Glutamatergic neuron (in vitro differentiated cells): ENCODE results near the gene CREG2. TPM values are rescaled to one million over a fixed set of nuclear protein-coding genes. Genes with fewer than 3 reads are reported as not detected.

Experiments used
- DNase-seq: peaks from one replicate; pipeline ENCODE4 v3.0.0; 2022
- H3K27ac Mint-ChIP-seq: one replicate; pipeline ENCODE4 v1.8.0; 2020; ENCODE audit warnings: mild to moderate bottlenecking, mixed read lengths, inconsistent platforms; ENCODE audit not compliant: unreplicated experiment
- H3K27me3 Mint-ChIP-seq: one replicate; pipeline ENCODE4 v1.8.0; 2020; ENCODE audit warnings: mild to moderate bottlenecking, moderate library complexity, mixed read lengths, inconsistent platforms; ENCODE audit not compliant: unreplicated experiment
- H3K36me3 Mint-ChIP-seq: one replicate; pipeline ENCODE4 v1.8.0; 2020; ENCODE audit warnings: mild to moderate bottlenecking, mixed read lengths, inconsistent platforms; ENCODE audit not compliant: unreplicated experiment
- H3K4me1 Mint-ChIP-seq: one replicate; pipeline ENCODE4 v1.8.0; 2020; ENCODE audit warnings: mild to moderate bottlenecking, low read depth, mixed read lengths, inconsistent platforms; ENCODE audit not compliant: unreplicated experiment
- H3K4me3 Mint-ChIP-seq: one replicate; pipeline ENCODE4 v1.8.0; 2020; ENCODE audit warnings: mild to moderate bottlenecking, mixed read lengths, inconsistent platforms; ENCODE audit not compliant: unreplicated experiment
- H3K9me3 Mint-ChIP-seq: one replicate; pipeline ENCODE4 v1.8.0; 2020; ENCODE audit warnings: mild to moderate bottlenecking, moderate library complexity, mixed read lengths, inconsistent platforms; ENCODE audit not compliant: unreplicated experiment
- total RNA-seq: library from RNA; stranded (reverse); fragmentation: NEBNext Ultra II Directional; extraction: Animal tissue kit (Norgen Biotek cat#: 25700); gene quantifications from one replicate; pipeline ENCODE4 v1.2.1, GENCODE V29; 2021; ENCODE audit not compliant: unreplicated experiment
- TF ChIP-seq, protein P1 (sequence below): fragments of 200-600 bp; sonication (generic); IDR thresholded peaks from one replicate; pipeline ENCODE4 v1.5.0; 2021; ENCODE audit not compliant: partially characterized antibody, unreplicated experiment

Gene CREG2
- total RNA-seq, 1 donor from 2014 or later, result 1.3 TPM

- Mint-ChIP-seq H3K27me3 (peaks cover 2% of the 10 kb centered on the region), H3K4me1 (no peaks in the 10 kb centered on the region), H3K36me3 (no peaks in the 10 kb centered on the region), H3K4me3 (no peak overlapping the region), H3K27ac (no peak overlapping the region), H3K9me3 (peaks cover 2% of the 10 kb centered on the region)
- DNase-seq, result no peak
- TF ChIP-seq, protein P1, sequence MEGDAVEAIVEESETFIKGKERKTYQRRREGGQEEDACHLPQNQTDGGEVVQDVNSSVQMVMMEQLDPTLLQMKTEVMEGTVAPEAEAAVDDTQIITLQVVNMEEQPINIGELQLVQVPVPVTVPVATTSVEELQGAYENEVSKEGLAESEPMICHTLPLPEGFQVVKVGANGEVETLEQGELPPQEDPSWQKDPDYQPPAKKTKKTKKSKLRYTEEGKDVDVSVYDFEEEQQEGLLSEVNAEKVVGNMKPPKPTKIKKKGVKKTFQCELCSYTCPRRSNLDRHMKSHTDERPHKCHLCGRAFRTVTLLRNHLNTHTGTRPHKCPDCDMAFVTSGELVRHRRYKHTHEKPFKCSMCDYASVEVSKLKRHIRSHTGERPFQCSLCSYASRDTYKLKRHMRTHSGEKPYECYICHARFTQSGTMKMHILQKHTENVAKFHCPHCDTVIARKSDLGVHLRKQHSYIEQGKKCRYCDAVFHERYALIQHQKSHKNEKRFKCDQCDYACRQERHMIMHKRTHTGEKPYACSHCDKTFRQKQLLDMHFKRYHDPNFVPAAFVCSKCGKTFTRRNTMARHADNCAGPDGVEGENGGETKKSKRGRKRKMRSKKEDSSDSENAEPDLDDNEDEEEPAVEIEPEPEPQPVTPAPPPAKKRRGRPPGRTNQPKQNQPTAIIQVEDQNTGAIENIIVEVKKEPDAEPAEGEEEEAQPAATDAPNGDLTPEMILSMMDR, result no peak
These were observed 36.1 kb downstream of the CREG2 start for GRCh38 chr2:101351207-101351606.

GRCh38 chr2:101349893-101350662 is 37.2 kb downstream of the CREG2 start:
- peaks cover 2% of the 10 kb centered on the region for H3K27me3 Mint-ChIP-seq
- no peaks in the 10 kb centered on the region for H3K36me3 Mint-ChIP-seq
- H3K4me3 Mint-ChIP-seq, result no peak overlapping the region
- peaks cover 2% of the 10 kb centered on the region for H3K9me3 Mint-ChIP-seq
- no peaks in the 10 kb centered on the region for H3K4me1 Mint-ChIP-seq
- TF ChIP-seq, protein P1, result peak; percentile 27
- no peak overlapping the region for H3K27ac Mint-ChIP-seq
- no peak for DNase-seq

DNA sequence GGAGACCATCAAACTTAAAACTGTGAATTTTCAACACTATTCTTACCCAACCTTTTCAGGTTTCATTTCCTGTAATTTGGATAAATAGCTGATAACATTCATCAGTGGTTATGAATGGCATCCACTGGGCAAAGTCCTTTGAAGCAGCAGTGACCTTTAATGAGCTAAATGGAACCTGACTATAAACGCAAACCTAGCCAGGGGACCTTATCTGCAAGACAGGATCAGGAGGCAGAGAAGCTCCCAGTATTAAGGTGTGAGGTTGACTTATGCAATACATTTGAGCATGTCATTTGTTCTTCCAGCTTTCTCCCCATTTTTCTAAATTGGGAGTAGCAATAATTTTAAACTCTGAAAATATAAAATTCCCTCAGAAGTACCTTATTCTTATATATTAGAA is 38.4 kb downstream of the CREG2 start:
- Mint-ChIP-seq H3K4me1 (peaks cover 2% of the 10 kb centered on the region), H3K36me3 (no peaks in the 10 kb centered on the region), H3K27ac (no peak overlapping the region), H3K4me3 (no peak overlapping the region), H3K27me3 (peaks cover 2% of the 10 kb centered on the region), H3K9me3 (peaks cover 2% of the 10 kb centered on the region)
- no peak for DNase-seq
- TF ChIP-seq, protein P1, result no peak

DNA sequence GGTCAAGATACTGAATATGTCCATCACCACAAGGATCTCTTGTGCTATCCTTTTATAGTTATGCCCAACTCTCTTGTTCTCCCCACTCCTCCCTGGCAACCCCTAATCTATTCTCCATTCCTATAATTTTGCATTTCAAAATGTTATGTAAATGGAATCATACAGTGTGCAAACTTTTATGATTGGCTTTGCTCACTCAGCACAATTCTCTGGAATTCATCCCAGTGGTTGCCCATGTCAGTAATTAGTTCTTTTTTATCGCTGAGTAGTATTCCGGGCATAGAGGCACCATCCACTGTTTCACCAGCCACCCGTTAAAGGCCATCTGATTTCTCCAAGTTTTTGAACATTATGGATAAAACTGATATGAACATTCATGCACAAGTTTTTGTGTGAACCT is 40.4 kb downstream of the CREG2 start:
- peaks cover 3% of the 10 kb centered on the region for H3K9me3 Mint-ChIP-seq
- no peak overlapping the region for H3K4me3 Mint-ChIP-seq
- H3K27me3 Mint-ChIP-seq, result peaks cover 2% of the 10 kb centered on the region
- H3K36me3 Mint-ChIP-seq, result no peaks in the 10 kb centered on the region
- peaks cover 2% of the 10 kb centered on the region for H3K4me1 Mint-ChIP-seq
- no peak overlapping the region for H3K27ac Mint-ChIP-seq
- no peak for DNase-seq
- TF ChIP-seq, protein P1, result no peak

GRCh38 chr2:101344137-101344536 is 43.2 kb downstream of the CREG2 start:
- TF ChIP-seq, protein P1, result no peak
- Mint-ChIP-seq H3K4me1 (peaks cover 5% of the 10 kb centered on the region), H3K27ac (no peak overlapping the region), H3K27me3 (no peaks in the 10 kb centered on the region), H3K36me3 (no peaks in the 10 kb centered on the region), H3K9me3 (peaks cover 1% of the 10 kb centered on the region), H3K4me3 (no peak overlapping the region)
- no peak for DNase-seq
